Inferior parietal cortex (tissue), 1 donor: ENCODE measurements around the gene XYLB.
"Not testable (repeated sequence)": the region's sequence is repeated elsewhere in the genome, so short reads cannot be mapped to it uniquely, and the experiment has no call there.

ENCODE experiments used
- DNase-seq: peaks from one replicate; pipeline ENCODE4 v3.0.0-alpha.2; 2016; ENCODE audit errors: extremely low spot score

Gene XYLB

GRCh38 chr3:38396239-38396638 lies 49.7 kb downstream of the XYLB start:
- no peak for DNase-seq

- no peak for DNase-seq
These were observed 50.3 kb downstream of the XYLB start for GRCh38 chr3:38396861-38397260.

DNA sequence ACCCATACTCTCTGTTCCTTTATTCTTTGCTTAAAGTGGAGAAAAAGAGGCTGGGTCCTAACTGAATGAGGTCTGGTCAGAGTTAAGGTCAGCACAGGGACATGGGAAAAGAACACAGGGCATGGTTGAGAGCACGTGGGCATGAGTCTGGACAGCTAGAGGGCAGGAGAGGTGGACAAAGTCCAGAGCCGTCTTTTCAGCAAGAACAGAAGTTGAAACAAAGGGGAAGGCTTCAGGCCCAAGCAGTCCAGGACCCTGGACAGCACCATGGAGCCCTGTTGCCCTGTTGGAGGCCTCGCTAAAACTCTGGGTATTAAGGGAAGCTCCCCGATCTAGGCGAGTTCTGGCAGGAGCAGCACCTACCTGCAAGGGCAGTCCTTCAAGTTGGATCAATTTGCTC lies 50.7 kb downstream of the XYLB start:
- DNase-seq, result no peak

DNA sequence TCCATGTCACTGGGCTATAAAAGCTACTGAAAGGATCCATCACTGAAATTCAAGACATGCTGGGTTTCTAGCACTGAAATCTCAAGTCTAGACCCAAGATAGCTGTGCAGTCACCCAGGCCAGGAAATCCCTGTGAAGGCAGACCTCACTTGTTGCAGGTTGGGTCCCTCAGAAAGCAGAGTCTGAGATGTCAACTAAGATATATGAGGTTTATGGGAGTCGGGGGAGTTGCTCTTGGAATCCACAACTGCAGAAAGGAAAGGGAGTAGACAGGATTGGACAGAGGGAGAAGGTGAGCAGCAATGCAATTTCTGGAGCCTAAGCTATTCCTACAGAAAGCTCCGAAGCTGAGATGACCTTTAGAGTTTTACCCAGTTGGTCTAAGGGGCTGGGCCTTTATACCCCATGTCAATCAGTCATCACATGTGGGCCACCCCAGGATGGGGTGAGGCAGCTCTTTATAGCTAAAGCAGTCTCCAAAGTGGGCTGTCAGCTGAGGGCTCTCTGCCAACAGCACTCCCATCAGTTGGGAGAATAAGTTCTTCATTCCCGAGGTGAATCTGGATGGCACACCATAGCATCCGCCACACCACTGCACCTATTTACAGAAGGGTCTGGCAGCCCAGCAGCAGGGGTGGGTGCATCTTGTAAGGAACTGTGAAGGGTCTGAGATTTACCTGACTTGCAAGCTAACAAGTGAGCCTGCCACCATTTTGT lies 54.8 kb downstream of the XYLB start:
- no peak for DNase-seq

- no peak for DNase-seq
These were observed 57.7 kb downstream of the XYLB start for GRCh38 chr3:38404286-38404685.

GRCh38 chr3:38411591-38411990 lies 65.0 kb downstream of the XYLB start:
- DNase-seq, result no peak

DNA sequence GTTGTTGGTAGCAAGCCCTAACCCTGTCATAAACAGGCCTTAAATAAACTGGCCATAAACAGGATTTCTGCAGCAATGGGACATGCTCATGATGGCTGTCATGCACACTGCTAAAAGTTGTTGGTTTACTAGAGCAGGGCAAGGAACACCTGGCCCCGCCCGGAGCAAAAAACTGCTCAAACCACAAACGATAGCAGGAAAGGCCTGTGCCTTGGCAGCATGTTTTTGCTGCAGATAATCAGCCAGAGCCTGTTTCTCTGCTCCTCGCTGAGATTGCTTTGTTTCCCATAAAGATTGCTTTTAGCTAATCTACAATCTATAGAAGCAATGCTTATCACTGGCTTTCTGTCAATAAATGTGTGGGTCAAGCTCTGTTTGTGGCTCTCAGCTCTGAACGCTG lies 74.2 kb downstream of the XYLB start:
- DNase-seq, result not testable (repeated sequence)

DNA sequence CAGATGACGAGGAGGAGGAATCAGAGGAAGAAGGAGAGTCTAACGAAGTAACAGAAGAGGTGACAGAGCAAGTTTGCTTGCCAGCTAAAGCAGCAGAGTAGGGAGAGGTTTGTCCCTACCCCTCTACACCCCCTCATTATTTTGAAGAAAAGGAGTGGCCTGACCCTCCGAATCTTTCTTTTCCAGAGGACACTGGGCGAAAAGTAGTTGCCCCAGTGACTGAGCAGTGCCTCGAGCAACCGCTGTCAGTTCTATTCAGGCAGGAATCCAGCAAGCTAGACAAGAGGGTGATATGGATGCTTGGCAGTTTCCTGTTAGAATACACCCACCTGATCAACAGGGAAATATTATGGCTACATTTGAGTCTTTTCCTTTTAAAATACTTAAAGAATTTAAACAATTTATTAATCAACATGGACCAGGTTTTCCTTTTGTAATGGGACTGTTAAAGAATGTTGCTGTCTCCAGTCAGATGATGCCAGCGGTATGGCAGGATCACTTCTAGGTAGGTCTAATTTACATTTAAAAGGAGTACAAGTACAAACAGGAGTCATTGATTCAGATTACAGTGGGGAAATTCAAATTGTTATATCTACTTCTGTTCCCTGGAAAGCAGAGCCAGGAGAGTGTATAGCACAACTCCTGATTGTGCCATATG lies 75.2 kb downstream of the XYLB start:
- no peak for DNase-seq

DNA sequence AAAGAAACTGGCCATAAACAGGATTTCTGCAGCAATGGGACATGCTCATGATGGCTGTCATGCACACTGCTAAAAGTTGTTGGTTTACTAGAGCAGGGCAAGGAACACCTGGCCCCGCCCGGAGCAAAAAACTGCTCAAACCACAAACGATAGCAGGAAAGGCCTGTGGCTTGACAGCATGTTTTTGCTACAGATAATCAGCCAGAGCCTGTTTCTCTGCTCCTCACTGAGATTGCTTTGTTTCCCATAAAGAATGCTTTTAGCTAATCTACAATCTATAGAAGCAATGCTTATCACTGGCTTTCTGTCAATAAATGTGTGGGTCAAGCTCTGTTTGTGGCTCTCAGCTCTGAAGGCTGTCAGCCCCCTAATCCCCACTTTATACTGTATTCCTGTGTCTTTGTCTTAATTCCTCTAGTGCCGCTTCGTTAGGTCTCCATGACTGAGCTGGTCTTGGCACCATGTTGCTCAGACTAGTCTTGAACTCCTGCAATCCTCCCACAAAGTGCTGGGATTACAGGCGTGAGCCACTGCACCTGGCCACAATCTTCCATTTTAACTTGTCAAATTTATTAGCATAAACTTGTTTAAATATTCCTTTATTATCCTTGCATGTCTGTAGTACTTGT lies 80.3 kb downstream of the XYLB start:
- DNase-seq, result not testable (repeated sequence)

- DNase-seq, result not testable (repeated sequence)
These were observed 86.5 kb downstream of the XYLB start for GRCh38 chr3:38432871-38433658.

DNA sequence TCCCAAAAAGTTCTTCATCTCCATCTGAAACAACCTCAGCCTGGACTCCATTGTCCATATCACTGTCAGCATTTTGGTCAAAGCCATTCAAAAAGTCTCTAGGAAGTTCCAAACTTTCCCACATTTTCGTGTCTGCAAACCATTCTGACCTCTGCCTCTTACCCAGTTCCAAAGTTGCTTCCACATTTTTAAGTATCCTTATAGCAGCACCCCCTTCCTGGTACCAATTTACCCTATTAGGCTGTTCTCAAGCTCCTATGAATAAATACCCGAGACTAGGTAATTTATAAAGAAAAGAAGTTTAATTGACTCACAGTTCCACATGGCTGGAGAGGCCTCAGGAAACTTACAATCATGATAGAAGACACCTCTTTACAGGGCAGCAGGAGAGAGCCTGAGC lies 87.1 kb downstream of the XYLB start:
- not testable (repeated sequence) for DNase-seq

GRCh38 chr3:38438436-38439069 lies 92.0 kb downstream of the XYLB start:
- not testable (repeated sequence) for DNase-seq

- not testable (repeated sequence) for DNase-seq
These were observed 96.6 kb downstream of the XYLB start for GRCh38 chr3:38443205-38443604.

DNA sequence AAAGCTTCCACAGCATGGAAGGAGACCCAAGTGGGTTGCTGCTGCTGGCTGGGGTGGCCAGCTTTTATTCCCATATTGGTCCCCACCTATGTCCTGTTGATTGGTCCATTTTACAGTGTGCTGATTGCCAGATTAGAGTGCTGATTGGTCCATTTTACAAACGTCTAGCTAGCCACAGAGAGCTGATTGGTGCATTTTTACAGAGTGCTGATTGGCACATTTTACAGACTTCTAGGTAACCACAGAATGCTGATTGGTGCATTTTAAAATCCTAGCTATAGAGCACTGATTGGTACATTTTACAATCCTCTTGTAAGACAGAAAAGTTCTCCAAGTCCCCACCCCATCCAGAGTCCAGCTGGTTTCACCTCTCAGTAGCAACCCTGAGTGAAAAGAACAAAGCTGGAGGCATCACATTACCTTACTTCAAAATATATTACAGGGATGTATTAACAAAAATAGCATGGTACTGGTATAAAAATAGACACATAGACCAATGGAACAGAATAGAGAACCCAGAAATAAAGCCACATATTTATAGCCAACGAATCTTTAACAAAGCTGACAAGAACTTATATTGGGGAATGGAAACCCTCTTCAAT lies 99.6 kb downstream of the XYLB start:
- no peak for DNase-seq

DNA sequence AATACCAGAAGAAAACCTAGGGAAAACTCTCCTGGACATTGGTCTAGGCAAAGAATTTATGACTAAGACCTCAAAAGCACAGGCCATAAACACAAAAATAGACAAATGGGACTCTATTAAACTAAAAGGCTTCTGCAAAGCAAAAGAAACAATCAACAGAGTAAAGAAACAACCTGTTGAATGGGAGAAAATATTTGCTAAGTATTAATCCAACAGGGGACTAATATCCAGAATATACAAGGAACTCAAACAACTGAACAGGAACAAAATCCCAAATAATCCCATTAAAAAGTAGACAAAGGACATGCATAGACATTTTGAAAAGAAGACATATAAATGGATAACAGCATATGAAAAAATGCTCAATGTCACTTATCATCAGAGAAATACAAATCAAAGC lies 100.2 kb downstream of the XYLB start:
- DNase-seq, result no peak

- DNase-seq, result no peak
These were observed 104.3 kb downstream of the XYLB start for GRCh38 chr3:38450853-38451252.

- peak; percentile 77 for DNase-seq
These were observed 106.7 kb downstream of the XYLB start, which contains the start of gene ACVR2B for GRCh38 chr3:38453075-38453912. ACVR2B (plus strand) TSS chr3:38453890; CDS start chr3:38454323, 433 bp downstream.

DNA sequence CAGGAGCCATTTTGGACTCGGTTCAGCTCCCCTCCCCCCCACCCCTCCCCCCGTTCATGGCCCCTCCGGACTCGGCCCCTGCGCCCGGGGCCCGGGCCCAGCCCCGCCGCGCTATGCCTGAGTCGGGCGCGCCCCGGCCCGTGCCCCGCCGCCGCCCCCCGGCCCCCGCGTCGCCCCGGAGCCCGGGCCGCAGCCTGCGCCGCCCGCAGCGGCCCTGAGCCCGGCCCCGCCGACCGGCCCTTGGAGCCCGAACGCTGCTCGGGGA lies 107.3 kb downstream of the XYLB start:
- DNase-seq, result no peak

- no peak for DNase-seq
These were observed 107.7 kb downstream of the XYLB start for GRCh38 chr3:38454178-38454883.
